Endothelial cell of umbilical vein (primary cell): ENCODE results near the gene PCBP1. TPM values are rescaled to one million over a fixed set of nuclear protein-coding genes. Genes with fewer than 3 reads are reported as not detected.

Experiments used
- BruUV-seq: library from RNA; stranded (reverse); fragments of 400-500 nt; replicated peaks from 2 replicates; lab custom pipeline; 2021; lab: Mats Ljungman, UMichigan
- CTCF ChIA-PET: fragments of 300-600, 350-600 bp; sonication (Branson Sonifier 250); formaldehyde crosslinking; loops from one replicate; lab custom pipeline; 2021; ENCODE audit warnings: antibody characterized with exemption, inconsistent platforms; lab: Charles Lee
- POLR2A ChIA-PET: fragments of 300-600, 350-600 bp; sonication (Branson Sonifier 250); formaldehyde crosslinking; loops from one replicate; lab custom pipeline; 2021; ENCODE audit warnings: antibody characterized with exemption, inconsistent platforms; lab: Charles Lee
- DNase-seq: peaks from one replicate; pipeline ENCODE4 v3.0.0-alpha.2; 2011; ENCODE audit warnings: low read depth, low spot score
- FAIRE-seq: peaks from 2 replicates; lab custom pipeline; 2011; peaks lifted over from hg19 to GRCh38; lab: Jason Lieb, UNC
- H2AFZ ChIP-seq: 2 replicates; pipeline ENCODE4 v1.6.0; 2012; ENCODE audit warnings: low read depth, low read length, control low read depth, inconsistent platforms
- H3K27ac ChIP-seq: 2 replicates; pipeline ENCODE4 v1.5.1; 2011; ENCODE audit warnings: low read depth, mild to moderate bottlenecking, control low read depth, low read length, moderate library complexity; ENCODE audit not compliant: insufficient read depth
- H3K27me3 ChIP-seq, 2 experiments: 2 replicates each; pipeline versions ENCODE4 v1.6.0 to v1.6.1; 2011; ENCODE audit warnings: low read length in 2 of 2, mixed read lengths in 1 of 2; ENCODE audit not compliant: control insufficient read depth in 2 of 2, insufficient read depth in 2 of 2
- H3K36me3 ChIP-seq, 2 experiments: 2 replicates in 1 of 2; 3 replicates in 1 of 2; pipeline ENCODE4 v1.5.1; 2011; ENCODE audit warnings: low read length in 2 of 2, mild to moderate bottlenecking in 1 of 2, moderate library complexity in 1 of 2; ENCODE audit not compliant: control insufficient read depth in 2 of 2, insufficient read depth in 2 of 2; ENCODE audit errors: extremely low read depth in 1 of 2
- H3K4me1 ChIP-seq: 3 replicates; pipeline ENCODE4 v1.5.1; 2011; ENCODE audit warnings: mild to moderate bottlenecking, low read length; ENCODE audit not compliant: control insufficient read depth, insufficient read depth; ENCODE audit errors: extremely low read depth
- H3K4me2 ChIP-seq: 2 replicates; pipeline ENCODE4 v1.6.1; 2011; ENCODE audit warnings: low read length, control low read depth, mixed read lengths; ENCODE audit not compliant: insufficient read depth
- H3K4me3 ChIP-seq, 3 experiments: fragments of 200-600 bp in 1 of 3; sonication (generic), shearing (Covaris generic) in 1 of 3; replicated peaks in 1 of 3; 2 replicates each; pipeline ENCODE4 v1.5.1; 2011 to 2016; ENCODE audit warnings: control low read depth in 3 of 3, low read length in 3 of 3, mild to moderate bottlenecking in 2 of 3, inconsistent platforms in 1 of 3, low read depth in 1 of 3, moderate library complexity in 1 of 3; ENCODE audit not compliant: insufficient read depth in 1 of 3
- H3K79me2 ChIP-seq: 2 replicates; pipeline ENCODE4 v1.6.0; 2012; ENCODE audit warnings: low read length, inconsistent platforms; ENCODE audit not compliant: control insufficient read depth, insufficient read depth
- H3K9ac ChIP-seq: replicated peaks from 2 replicates; pipeline ENCODE3; 2011; ENCODE audit warnings: low read length, control low read depth; ENCODE audit not compliant: insufficient read depth; ENCODE audit errors: extremely low read depth
- H3K9me1 ChIP-seq: replicated peaks from 3 replicates; pipeline ENCODE4 v1.6.0; 2011; ENCODE audit warnings: mild to moderate bottlenecking, low read length; ENCODE audit not compliant: control insufficient read depth, insufficient read depth; ENCODE audit errors: extremely low read depth
- H3K9me3 ChIP-seq: replicated peaks from 2 replicates; pipeline ENCODE4 v1.5.1; 2012; ENCODE audit warnings: low read length, inconsistent platforms; ENCODE audit not compliant: control insufficient read depth, insufficient read depth
- H4K20me1 ChIP-seq: replicated peaks from 2 replicates; pipeline ENCODE3; 2011; ENCODE audit warnings: mild to moderate bottlenecking, low read length; ENCODE audit not compliant: control insufficient read depth, insufficient read depth; ENCODE audit errors: extremely low read depth
- EZH2 ChIP-seq: IDR thresholded peaks from 2 replicates; pipeline ENCODE4 v1.6.1; 2012; ENCODE audit warnings: borderline replicate concordance, low read depth, mild to moderate bottlenecking, moderate library complexity, low read length, inconsistent platforms; ENCODE audit not compliant: severe bottlenecking
- FOS ChIP-seq: IDR thresholded peaks from 2 replicates; pipeline ENCODE4 v1.6.1; 2011; ENCODE audit warnings: mild to moderate bottlenecking, low read length, moderate library complexity, borderline replicate concordance; ENCODE audit not compliant: insufficient read depth
- GATA2 ChIP-seq: IDR thresholded peaks from 2 replicates; pipeline ENCODE4 v1.7.0; 2011; ENCODE audit warnings: low read depth, mild to moderate bottlenecking, moderate library complexity, mixed read lengths, low read length; ENCODE audit not compliant: insufficient read length, insufficient read depth
- JUN ChIP-seq: IDR thresholded peaks from 2 replicates; pipeline ENCODE4 v1.6.1; 2011; ENCODE audit warnings: borderline replicate concordance, low read depth; ENCODE audit not compliant: insufficient read length, insufficient read depth
- MYC ChIP-seq: IDR thresholded peaks from one replicate; pipeline ENCODE4 v1.6.1; 2011; ENCODE audit warnings: mild to moderate bottlenecking, low read depth, low read length
- POLR2A ChIP-seq: IDR thresholded peaks from 2 replicates; pipeline ENCODE4 v1.6.1; 2012; ENCODE audit warnings: low read depth, mild to moderate bottlenecking, control low read depth, low read length
- POLR2AphosphoS5 ChIP-seq: IDR thresholded peaks from 2 replicates; pipeline ENCODE4 v1.6.1; 2012; ENCODE audit warnings: low read depth, mild to moderate bottlenecking, control low read depth, low read length, moderate library complexity; ENCODE audit not compliant: insufficient read depth
- dilution Hi-C: fragments of 300-500 bp; cut with MboI; formaldehyde crosslinking; loops from one replicate; pipeline ENCODE4 v1.15.0; 2019; ENCODE audit warnings: low sequenced_read_pairs; ENCODE audit not compliant: extremely low pct_ligation_motif_present
- intact Hi-C: fragments of 100-400 bp; cut with micrococcal nuclease; formaldehyde crosslinking; loops from one replicate; pipeline ENCODE4 v1.10.0; 2022
- polyA plus RNA-seq, 4 experiments: library from polyadenylated mRNA; depleted of rRNA in 3 of 4; stranded (reverse) in 3 of 4; unstranded in 1 of 4; fragments of >200 nt; gene quantifications; 2 replicates each; pipeline versions ENCODE4 v1.2.1 to v1.2.3, GENCODE V29; 2011 to 2012; ENCODE audit warnings: missing spikeins in 1 of 4
- total RNA-seq: library from RNA; stranded (reverse); gene quantifications from 2 replicates; pipeline ENCODE4 v1.2.3, GENCODE V29; 2021
- TF ChIP-seq, protein P1 (sequence below), 2 donors: IDR thresholded peaks; 1 replicate in 1 of 2; 2 replicates in 1 of 2; pipeline ENCODE4 v1.5.1; 2011; ENCODE audit warnings: low read length in 2 of 2, mild to moderate bottlenecking in 2 of 2, moderate library complexity in 2 of 2, control low read depth in 1 of 2, inconsistent platforms in 1 of 2, low read depth in 1 of 2; ENCODE audit not compliant: insufficient read depth in 1 of 2; ENCODE audit errors: extremely low read depth in 1 of 2
- TF ChIP-seq, protein P2 (sequence below): IDR thresholded peaks from 2 replicates; pipeline ENCODE4 v1.6.1; 2011; ENCODE audit not compliant: insufficient read depth, insufficient read length

PCBP1 gene
- total and polyA plus RNA-seq, 2 donors (not counting 3 experiments of a cell fraction or from before 2014, with no cell fraction given): 196 to 360 TPM

DNA sequence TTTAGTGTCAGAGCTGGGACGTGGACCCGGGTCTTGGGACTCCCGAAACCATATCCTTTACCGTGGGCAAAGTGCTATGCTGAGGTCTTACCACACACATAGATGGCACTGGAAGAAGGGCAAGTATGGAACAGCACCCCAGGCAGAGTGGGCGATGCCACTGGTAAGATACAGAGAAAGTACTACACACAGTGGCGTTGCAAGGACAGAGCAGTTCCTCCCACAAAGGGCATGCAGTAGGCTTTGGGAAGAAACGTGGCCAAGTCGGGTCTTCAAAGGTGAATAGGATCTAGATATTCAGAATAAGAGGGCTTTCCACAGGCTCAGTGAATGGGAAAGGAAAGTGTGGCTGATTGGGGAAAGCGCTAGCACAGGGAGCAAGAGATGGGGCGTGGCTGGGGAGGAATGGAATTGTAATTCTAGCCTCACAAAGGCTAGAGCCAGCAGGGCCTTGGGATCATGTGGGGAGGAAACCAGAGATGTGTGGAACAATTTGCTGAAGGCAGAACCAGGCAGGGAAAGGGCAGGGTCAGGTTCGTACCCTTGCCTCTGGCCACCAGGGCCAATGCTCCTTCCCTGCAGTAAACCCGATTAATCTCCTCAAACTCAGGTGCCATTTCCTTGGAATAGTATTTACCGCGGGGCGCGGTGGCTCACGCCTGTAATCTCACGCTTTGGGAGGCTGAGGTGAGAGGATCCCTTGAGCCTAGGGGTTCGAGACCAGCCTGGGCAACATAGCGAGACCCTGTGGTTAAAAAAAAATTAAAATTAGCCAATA, 36.0 kb downstream of the PCBP1 start:
- CTCF ChIA-PET: interaction anchor here (2.1 kb wide), 1 partner anchor 10 kb away, joined by 10 read pairs; no protein-coding TSS in a partner anchor
- Histone ChIP-seq H4K20me1 (no peaks in the 10 kb centered on the region), H3K9me1 (no peaks in the 10 kb centered on the region), H3K36me3 (no peaks in the 10 kb centered on the region), H3K9ac (no peak overlapping the region), H3K4me3 (no peak overlapping the region), H3K4me1 (peaks cover 14% of the 10 kb centered on the region), H3K4me2 (no peak overlapping the region), H3K27me3 (no peaks in the 10 kb centered on the region), H3K27ac (no peak overlapping the region), H3K79me2 (no peaks in the 10 kb centered on the region), H2AFZ (peak overlapping the region; percentile 40), H3K9me3 (no peaks in the 10 kb centered on the region)
- FAIRE-seq (no peak), DNase-seq (no peak)
- TF ChIP-seq POLR2AphosphoS5 (no peak), EZH2 (no peak), GATA2 (no peak), POLR2A (no peak), FOS (no peak), JUN (no peak), MYC (no peak)
- TF ChIP-seq, protein P1, sequence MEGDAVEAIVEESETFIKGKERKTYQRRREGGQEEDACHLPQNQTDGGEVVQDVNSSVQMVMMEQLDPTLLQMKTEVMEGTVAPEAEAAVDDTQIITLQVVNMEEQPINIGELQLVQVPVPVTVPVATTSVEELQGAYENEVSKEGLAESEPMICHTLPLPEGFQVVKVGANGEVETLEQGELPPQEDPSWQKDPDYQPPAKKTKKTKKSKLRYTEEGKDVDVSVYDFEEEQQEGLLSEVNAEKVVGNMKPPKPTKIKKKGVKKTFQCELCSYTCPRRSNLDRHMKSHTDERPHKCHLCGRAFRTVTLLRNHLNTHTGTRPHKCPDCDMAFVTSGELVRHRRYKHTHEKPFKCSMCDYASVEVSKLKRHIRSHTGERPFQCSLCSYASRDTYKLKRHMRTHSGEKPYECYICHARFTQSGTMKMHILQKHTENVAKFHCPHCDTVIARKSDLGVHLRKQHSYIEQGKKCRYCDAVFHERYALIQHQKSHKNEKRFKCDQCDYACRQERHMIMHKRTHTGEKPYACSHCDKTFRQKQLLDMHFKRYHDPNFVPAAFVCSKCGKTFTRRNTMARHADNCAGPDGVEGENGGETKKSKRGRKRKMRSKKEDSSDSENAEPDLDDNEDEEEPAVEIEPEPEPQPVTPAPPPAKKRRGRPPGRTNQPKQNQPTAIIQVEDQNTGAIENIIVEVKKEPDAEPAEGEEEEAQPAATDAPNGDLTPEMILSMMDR (IDR thresholded peaks at IDR 0.05; ENCODE audit: extremely low read depth in 1 of 2, insufficient read depth in 1 of 2, low read depth in 1 of 2, low read length in 2 of 2): no peak
- TF ChIP-seq, protein P2, sequence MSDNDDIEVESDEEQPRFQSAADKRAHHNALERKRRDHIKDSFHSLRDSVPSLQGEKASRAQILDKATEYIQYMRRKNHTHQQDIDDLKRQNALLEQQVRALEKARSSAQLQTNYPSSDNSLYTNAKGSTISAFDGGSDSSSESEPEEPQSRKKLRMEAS: no peak
- dilution Hi-C loops (no loop called here), intact Hi-C loops (no loop called here)
- POLR2A ChIA-PET: interaction anchor here (1.4 to 1.7 kb wide), 2 partner anchors 10 to 35 kb away, joined by 7 to 13 read pairs; partner anchors contain the start of gene PCBP1
- BruUV-seq: no TSS peak
